ENCODE results near the gene TMEM123.

Gene TMEM123

GRCh38 chr11:102430158-102430836 is 22.3 kb downstream of the TMEM123 start:
- H4K12ac ChIP-seq (ENCODE audit: low read depth, low read length) = no peak overlapping the region
- no peak overlapping the region for H3K23ac ChIP-seq (ENCODE audit: low read length)
- no peak overlapping the region for H3K9ac ChIP-seq (ENCODE audit: low read length)
- no peak overlapping the region for H2BK120ac ChIP-seq (ENCODE audit: insufficient read depth, low read length, poor library complexity)
- H2BK5ac ChIP-seq (ENCODE audit: low read depth, low read length, poor library complexity) = no peak overlapping the region
- no peak overlapping the region for H4K91ac ChIP-seq (ENCODE audit: low read depth, low read length)
- no peak overlapping the region for H3K27ac ChIP-seq (ENCODE audit: low read depth, low read length)
- no peak overlapping the region for H3K18ac ChIP-seq (ENCODE audit: low read length)
- no peak overlapping the region for H3K14ac ChIP-seq (ENCODE audit: low read length)
- no peak overlapping the region for H2AK5ac ChIP-seq (ENCODE audit: low read length)
- no CpG with 5 or more reads among the region's 3 CpGs for WGBS (ENCODE audit: extremely low coverage, insufficient coverage, insufficient read length)
- no peak overlapping the region for H3K4me3 ChIP-seq (ENCODE audit: low read depth, low read length)
- no peak for DNase-seq
- H3K27me3 ChIP-seq (ENCODE audit: insufficient read depth, low read length) = no peaks in the 10 kb centered on the region
- no peak overlapping the region for H3K4ac ChIP-seq (ENCODE audit: low read depth, low read length)
- peaks cover 7% of the 10 kb centered on the region for H3K9me3 ChIP-seq (ENCODE audit: insufficient read depth, low read depth, low read length)
- H2BK12ac ChIP-seq (ENCODE audit: low read length) = no peak overlapping the region
- H4K8ac ChIP-seq (ENCODE audit: low read depth, low read length) = no peak overlapping the region
- H3K79me2 ChIP-seq (ENCODE audit: control insufficient read depth, insufficient read depth, low read length, poor library complexity) = no peaks in the 10 kb centered on the region
- H3K79me1 ChIP-seq (ENCODE audit: low read length) = no peaks in the 10 kb centered on the region
- H3K4me1 ChIP-seq (ENCODE audit: control insufficient read depth in 1 of 2, insufficient read depth in 2 of 2, low read length in 2 of 2) = no peaks in the 10 kb centered on the region
- peaks cover 7% of the 10 kb centered on the region in 2 experiments for H3K36me3 ChIP-seq (ENCODE audit: control insufficient read depth in 1 of 2, insufficient read depth in 2 of 2, low read length in 2 of 2)
- no peak overlapping the region for H2AFZ ChIP-seq (ENCODE audit: insufficient read depth, low read length, poor library complexity)
- no peak overlapping the region for H3K4me2 ChIP-seq (ENCODE audit: low read length)

GRCh38 chr11:102429691-102430090 is 22.9 kb downstream of the TMEM123 start:
- Histone ChIP-seq H3K18ac (ENCODE audit: low read length) (no peak overlapping the region), H3K79me2 (ENCODE audit: control insufficient read depth, insufficient read depth, low read length, poor library complexity) (no peaks in the 10 kb centered on the region), H3K14ac (ENCODE audit: low read length) (no peak overlapping the region), H3K9me3 (ENCODE audit: insufficient read depth, low read depth, low read length) (peaks cover 7% of the 10 kb centered on the region), H3K27me3 (ENCODE audit: insufficient read depth, low read length) (no peaks in the 10 kb centered on the region), H2BK12ac (ENCODE audit: low read length) (no peak overlapping the region), H3K4me3 (ENCODE audit: low read depth, low read length) (no peak overlapping the region), H3K23ac (ENCODE audit: low read length) (no peak overlapping the region), H2AK5ac (ENCODE audit: low read length) (no peak overlapping the region), H3K9ac (ENCODE audit: low read length) (no peak overlapping the region), H4K8ac (ENCODE audit: low read depth, low read length) (no peak overlapping the region), H3K4me2 (ENCODE audit: low read length) (no peak overlapping the region), H3K36me3 (ENCODE audit: control insufficient read depth in 1 of 2, insufficient read depth in 2 of 2, low read length in 2 of 2) (peaks cover 7% of the 10 kb centered on the region in 2 experiments), H3K79me1 (ENCODE audit: low read length) (no peaks in the 10 kb centered on the region), H4K12ac (ENCODE audit: low read depth, low read length) (no peak overlapping the region), H3K27ac (ENCODE audit: low read depth, low read length) (no peak overlapping the region), H2BK5ac (ENCODE audit: low read depth, low read length, poor library complexity) (no peak overlapping the region), H2AFZ (ENCODE audit: insufficient read depth, low read length, poor library complexity) (no peak overlapping the region), H3K4me1 (ENCODE audit: control insufficient read depth in 1 of 2, insufficient read depth in 2 of 2, low read length in 2 of 2) (no peaks in the 10 kb centered on the region), H4K91ac (ENCODE audit: low read depth, low read length) (no peak overlapping the region), H2BK120ac (ENCODE audit: insufficient read depth, low read length, poor library complexity) (no peak overlapping the region), H3K4ac (ENCODE audit: low read depth, low read length) (no peak overlapping the region)
- DNase-seq = no peak
- WGBS (ENCODE audit: extremely low coverage, insufficient coverage, insufficient read length) = no CpG with 5 or more reads among the region's 4 CpGs

GRCh38 chr11:102429226-102429625 is 23.3 kb downstream of the TMEM123 start:
- Histone ChIP-seq H2BK5ac (ENCODE audit: low read depth, low read length, poor library complexity) (no peak overlapping the region), H3K4me1 (ENCODE audit: control insufficient read depth in 1 of 2, insufficient read depth in 2 of 2, low read length in 2 of 2) (no peaks in the 10 kb centered on the region), H3K9me3 (ENCODE audit: insufficient read depth, low read depth, low read length) (peaks cover 7% of the 10 kb centered on the region), H3K4me2 (ENCODE audit: low read length) (no peak overlapping the region), H4K12ac (ENCODE audit: low read depth, low read length) (no peak overlapping the region), H2AK5ac (ENCODE audit: low read length) (no peak overlapping the region), H2AFZ (ENCODE audit: insufficient read depth, low read length, poor library complexity) (no peak overlapping the region), H3K4me3 (ENCODE audit: low read depth, low read length) (no peak overlapping the region), H2BK12ac (ENCODE audit: low read length) (no peak overlapping the region), H4K91ac (ENCODE audit: low read depth, low read length) (no peak overlapping the region), H3K27me3 (ENCODE audit: insufficient read depth, low read length) (no peaks in the 10 kb centered on the region), H3K36me3 (ENCODE audit: control insufficient read depth in 1 of 2, insufficient read depth in 2 of 2, low read length in 2 of 2) (peaks cover 7% of the 10 kb centered on the region in 2 experiments), H3K23ac (ENCODE audit: low read length) (no peak overlapping the region), H3K27ac (ENCODE audit: low read depth, low read length) (no peak overlapping the region), H4K8ac (ENCODE audit: low read depth, low read length) (no peak overlapping the region), H2BK120ac (ENCODE audit: insufficient read depth, low read length, poor library complexity) (no peak overlapping the region), H3K9ac (ENCODE audit: low read length) (no peak overlapping the region), H3K18ac (ENCODE audit: low read length) (no peak overlapping the region), H3K14ac (ENCODE audit: low read length) (no peak overlapping the region), H3K4ac (ENCODE audit: low read depth, low read length) (no peak overlapping the region), H3K79me2 (ENCODE audit: control insufficient read depth, insufficient read depth, low read length, poor library complexity) (no peaks in the 10 kb centered on the region), H3K79me1 (ENCODE audit: low read length) (no peaks in the 10 kb centered on the region)
- no CpG with 5 or more reads among the region's 3 CpGs for WGBS (ENCODE audit: extremely low coverage, insufficient coverage, insufficient read length)
- no peak for DNase-seq

GRCh38 chr11:102428696-102429095 is 23.9 kb downstream of the TMEM123 start:
- H3K9me3 ChIP-seq (ENCODE audit: insufficient read depth, low read depth, low read length) = peaks cover 7% of the 10 kb centered on the region
- no peaks in the 10 kb centered on the region for H3K79me1 ChIP-seq (ENCODE audit: low read length)
- no peaks in the 10 kb centered on the region for H3K27me3 ChIP-seq (ENCODE audit: insufficient read depth, low read length)
- no peak overlapping the region for H3K4me3 ChIP-seq (ENCODE audit: low read depth, low read length)
- WGBS (ENCODE audit: extremely low coverage, insufficient coverage, insufficient read length) = no CpG with 5 or more reads among the region's 4 CpGs
- H3K79me2 ChIP-seq (ENCODE audit: control insufficient read depth, insufficient read depth, low read length, poor library complexity) = no peaks in the 10 kb centered on the region
- H4K91ac ChIP-seq (ENCODE audit: low read depth, low read length) = no peak overlapping the region
- no peak overlapping the region for H2BK12ac ChIP-seq (ENCODE audit: low read length)
- H2AK5ac ChIP-seq (ENCODE audit: low read length) = no peak overlapping the region
- no peak overlapping the region for H3K18ac ChIP-seq (ENCODE audit: low read length)
- H3K9ac ChIP-seq (ENCODE audit: low read length) = no peak overlapping the region
- no peak for DNase-seq
- H3K4me1 ChIP-seq (ENCODE audit: control insufficient read depth in 1 of 2, insufficient read depth in 2 of 2, low read length in 2 of 2) = no peaks in the 10 kb centered on the region
- no peak overlapping the region for H3K27ac ChIP-seq (ENCODE audit: low read depth, low read length)
- no peak overlapping the region for H2BK5ac ChIP-seq (ENCODE audit: low read depth, low read length, poor library complexity)
- no peak overlapping the region for H3K4me2 ChIP-seq (ENCODE audit: low read length)
- no peak overlapping the region for H3K14ac ChIP-seq (ENCODE audit: low read length)
- no peak overlapping the region for H3K4ac ChIP-seq (ENCODE audit: low read depth, low read length)
- H2AFZ ChIP-seq (ENCODE audit: insufficient read depth, low read length, poor library complexity) = no peak overlapping the region
- peaks cover 7% of the 10 kb centered on the region in 2 experiments for H3K36me3 ChIP-seq (ENCODE audit: control insufficient read depth in 1 of 2, insufficient read depth in 2 of 2, low read length in 2 of 2)
- no peak overlapping the region for H4K8ac ChIP-seq (ENCODE audit: low read depth, low read length)
- no peak overlapping the region for H3K23ac ChIP-seq (ENCODE audit: low read length)
- no peak overlapping the region for H4K12ac ChIP-seq (ENCODE audit: low read depth, low read length)
- H2BK120ac ChIP-seq (ENCODE audit: insufficient read depth, low read length, poor library complexity) = no peak overlapping the region
